NT2/D1 (cell line): Measurements from ENCODE around the gene FAM98C.

ENCODE experiments used
- SUZ12 ChIP-seq: IDR thresholded peaks from 2 replicates; pipeline ENCODE4 v1.6.1; 2011; ENCODE audit not compliant: insufficient read length, insufficient read depth; ENCODE audit errors: extremely low read depth
- YY1 ChIP-seq: IDR thresholded peaks from 2 replicates; pipeline ENCODE4 v1.6.1; 2011; ENCODE audit not compliant: insufficient read length, insufficient read depth
- ZNF274 ChIP-seq: IDR thresholded peaks from 2 replicates; pipeline ENCODE4 v1.6.1; 2011; ENCODE audit warnings: mild to moderate bottlenecking, low read depth, low read length

- no peak for TF ChIP-seq YY1
- no peak for TF ChIP-seq ZNF274
- TF ChIP-seq SUZ12: no peak
Measured at GRCh38 chr19:38389101-38389925, 13.6 kb upstream of the FAM98C start.
